Activated CD8-positive, alpha-beta memory T cell treated with anti-CD3 and anti-CD28 coated beads for 4 hours (primary cell): ENCODE data around the gene PSMC2.
"Not testable (repeated sequence)": the region's sequence is repeated elsewhere in the genome, so short reads cannot be mapped to it uniquely, and the experiment has no call there.

ENCODE experiments used
- DNase-seq, 2 donors: peaks; one replicate each; pipeline ENCODE4 v3.0.0-alpha.2; 2020; ENCODE audit warnings: low read depth in 2 of 2

The PSMC2 gene

GRCh38 chr7:103379270-103379975, 32.0 kb downstream of the PSMC2 start:
- DNase-seq = no peak

- DNase-seq = no peak
Observed at GRCh38 chr7:103380395-103381191, 33.1 kb downstream of the PSMC2 start.

- no peak for DNase-seq
Observed at GRCh38 chr7:103381280-103382031, 34.0 kb downstream of the PSMC2 start.

- no peak for DNase-seq
Observed at GRCh38 chr7:103382032-103382402, 34.6 kb downstream of the PSMC2 start.

GRCh38 chr7:103387242-103387641, 39.8 kb downstream of the PSMC2 start:
- no peak for DNase-seq

GRCh38 chr7:103388469-103389140, 41.2 kb downstream of the PSMC2 start:
- DNase-seq = no peak

DNA sequence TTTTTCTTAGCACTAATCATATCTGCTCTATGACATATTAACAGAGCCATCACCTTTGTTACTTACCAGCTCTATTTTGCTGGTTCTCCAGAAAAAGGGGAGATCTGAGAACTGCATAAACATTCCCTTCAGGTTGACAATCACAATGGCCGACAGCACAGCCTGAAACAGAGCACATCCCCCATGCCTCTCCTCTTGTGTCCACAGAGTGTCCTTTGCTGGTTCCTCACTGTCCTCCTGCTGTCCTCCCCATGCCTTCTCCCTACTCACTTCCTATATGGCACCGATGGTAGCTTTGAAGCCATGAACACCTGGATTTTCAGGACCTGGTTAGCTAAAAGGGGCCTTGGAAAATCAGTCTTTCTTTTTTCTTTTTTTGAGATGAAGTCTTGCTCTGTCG, 41.8 kb downstream of the PSMC2 start:
- no peak for DNase-seq

DNA sequence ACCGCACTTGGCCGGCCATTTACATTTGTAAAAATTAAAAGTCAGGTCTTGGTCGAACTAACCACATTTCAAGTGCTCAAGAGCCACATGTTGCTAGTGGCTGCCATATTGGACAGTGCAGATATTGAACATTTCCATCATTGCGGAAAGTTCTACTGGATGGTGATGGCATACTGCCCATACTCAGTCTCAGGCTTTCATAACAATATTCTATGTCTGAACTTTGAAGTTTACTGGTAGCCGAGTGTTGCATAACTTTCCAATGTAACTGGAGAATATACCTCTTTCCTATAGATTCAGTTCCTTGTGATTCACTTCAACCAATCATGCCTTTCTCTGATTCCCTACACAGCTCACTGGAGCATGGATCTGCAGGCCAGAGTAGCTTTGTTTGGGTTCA, 43.7 kb downstream of the PSMC2 start:
- DNase-seq = no peak

DNA sequence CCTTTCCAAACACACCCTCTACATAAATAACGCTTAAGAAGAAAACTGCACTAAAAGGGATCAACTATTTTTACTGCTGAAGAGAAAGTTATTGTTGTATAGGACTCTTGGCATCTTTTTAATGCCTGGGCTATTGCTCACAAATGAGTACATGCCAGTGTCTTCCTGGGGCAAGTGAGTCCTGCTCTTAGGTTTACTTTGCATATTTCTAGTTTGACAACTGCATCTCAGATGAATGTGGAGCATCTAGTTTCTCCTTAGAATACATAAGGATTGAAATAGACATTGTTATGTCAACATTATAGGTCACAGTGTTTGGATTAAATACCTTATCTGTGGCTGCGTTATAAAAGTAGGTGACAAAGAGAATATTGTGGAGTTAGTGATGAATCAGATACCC, 44.5 kb downstream of the PSMC2 start:
- DNase-seq = no peak

- no peak for DNase-seq
Observed at GRCh38 chr7:103394566-103394965, 47.1 kb downstream of the PSMC2 start.

- no peak for DNase-seq
Observed at GRCh38 chr7:103395071-103395470, 47.6 kb downstream of the PSMC2 start.

DNA sequence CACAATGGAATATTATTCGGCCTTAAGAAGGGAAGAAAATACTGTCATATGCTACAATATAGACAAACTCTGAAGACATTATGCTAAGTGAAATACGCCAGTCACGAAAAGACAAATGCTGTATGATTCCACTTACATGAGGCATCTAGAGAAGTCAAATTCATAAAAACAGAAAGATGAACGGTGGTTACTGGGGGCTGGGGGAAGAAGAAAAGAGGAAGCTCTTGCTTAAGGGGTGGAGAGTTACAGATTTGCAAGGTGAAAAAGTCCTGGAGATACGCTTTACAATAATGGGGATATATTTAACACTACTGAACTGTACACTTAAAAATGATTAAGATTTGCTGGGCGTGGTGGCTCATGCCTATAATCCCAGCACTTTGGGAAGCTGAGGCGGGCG, 49.0 kb downstream of the PSMC2 start:
- DNase-seq = no peak

DNA sequence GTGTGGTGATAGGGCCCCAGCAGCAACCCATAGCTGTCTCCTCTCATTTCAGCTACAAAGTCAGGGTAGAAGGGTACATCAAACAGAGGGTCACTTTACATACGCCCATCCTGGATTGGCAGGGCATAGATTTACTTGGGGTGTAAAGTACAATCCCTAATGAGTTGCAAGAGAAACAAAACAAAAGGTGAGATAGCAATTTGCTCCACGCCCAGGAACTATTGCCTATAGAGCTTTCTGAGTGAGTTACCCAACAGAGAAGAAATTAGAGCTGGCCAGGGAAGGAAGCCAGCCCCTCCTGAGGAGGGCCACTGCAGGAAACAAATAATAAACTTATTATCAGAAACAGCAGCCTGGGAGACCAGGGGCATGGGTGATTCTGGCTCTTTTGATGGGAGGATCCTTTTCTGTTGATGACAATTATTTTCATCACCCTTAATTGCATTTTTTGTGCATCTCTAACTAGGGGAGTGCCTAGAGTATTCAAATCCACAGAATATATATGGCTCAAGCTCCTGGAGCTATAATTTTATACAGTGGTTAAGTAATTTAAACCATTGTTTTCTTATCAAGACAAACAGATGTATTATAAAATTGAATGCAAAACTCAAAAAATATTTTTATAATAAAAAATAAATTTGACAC, 51.2 kb downstream of the PSMC2 start:
- DNase-seq = no peak

DNA sequence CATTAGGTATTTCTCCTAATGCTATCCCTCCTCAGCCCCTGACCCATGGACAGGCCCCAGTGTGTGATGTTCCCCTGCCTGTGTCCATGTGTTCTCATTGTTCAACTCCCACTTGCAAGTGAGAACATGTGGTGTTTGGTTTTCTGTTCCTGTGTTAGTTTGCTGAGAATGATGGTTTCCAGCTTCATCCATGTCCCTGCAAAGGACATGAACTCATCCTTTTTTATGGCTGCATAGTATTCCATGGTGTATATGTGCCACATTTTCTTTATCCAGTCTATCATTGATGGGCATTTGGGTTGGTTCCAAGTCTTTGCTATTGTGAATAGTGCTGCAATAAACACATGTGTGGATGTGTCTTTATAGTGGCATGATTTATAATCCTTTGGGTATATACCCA, 52.2 kb downstream of the PSMC2 start:
- DNase-seq = not testable (repeated sequence)

- DNase-seq = not testable (repeated sequence)
Observed at GRCh38 chr7:103405789-103406613, 58.6 kb downstream of the PSMC2 start.

DNA sequence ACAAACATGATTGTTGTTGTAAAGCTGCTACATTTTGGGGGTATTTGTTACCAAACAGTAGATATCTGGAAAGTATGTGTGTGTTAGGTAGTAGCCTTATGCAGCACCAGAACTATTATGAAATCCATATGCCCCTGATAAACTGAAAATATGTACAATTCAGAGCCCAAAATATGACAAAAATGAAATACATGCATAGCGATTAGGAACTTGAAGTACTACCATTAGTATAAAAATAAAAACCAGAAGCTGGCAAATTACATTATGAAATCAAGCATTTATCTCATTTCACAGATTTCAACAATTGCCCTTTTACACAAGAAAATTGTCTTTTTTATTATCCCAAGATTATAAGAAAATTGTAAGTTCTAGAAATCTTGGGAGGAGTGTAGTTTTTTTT, 64.7 kb downstream of the PSMC2 start:
- DNase-seq = no peak

DNA sequence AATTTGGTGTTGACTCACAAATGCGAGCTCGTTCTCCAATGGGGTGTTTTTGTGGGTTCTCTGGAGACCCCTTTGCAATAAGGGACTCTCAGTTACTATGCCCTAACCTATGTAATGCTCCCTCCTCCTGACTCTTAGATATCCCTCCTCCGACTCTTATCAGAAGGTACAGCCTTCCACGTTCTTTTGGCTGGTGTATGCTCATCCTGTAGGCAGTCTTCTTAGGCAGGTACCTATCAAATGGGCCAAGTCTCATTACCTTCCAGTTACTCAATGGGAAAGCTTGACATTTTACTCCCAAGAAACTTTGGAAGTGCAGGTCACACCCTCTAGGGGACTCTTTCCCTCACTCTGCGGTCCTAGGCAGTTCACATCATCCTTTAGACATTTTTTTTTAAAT, 66.0 kb downstream of the PSMC2 start:
- no peak for DNase-seq

DNA sequence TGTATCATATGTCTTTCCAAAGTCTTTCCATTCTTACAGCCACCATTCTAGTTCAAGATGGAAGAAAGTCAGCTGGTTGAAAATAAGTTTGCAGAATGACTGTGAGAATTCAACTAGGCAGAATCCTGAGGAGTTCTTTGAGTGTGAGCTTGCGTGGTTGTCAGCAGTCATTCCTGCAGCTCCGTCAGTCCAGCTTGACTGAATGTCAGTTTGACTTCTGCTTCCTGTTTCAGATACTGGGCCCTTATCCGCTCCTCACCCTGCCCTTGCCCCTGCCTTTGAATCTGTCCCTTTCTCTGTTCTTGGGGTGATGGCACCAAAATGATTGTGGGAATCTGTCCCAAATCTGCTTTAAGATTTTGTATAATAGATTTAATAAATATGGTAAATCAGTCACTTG, 70.8 kb downstream of the PSMC2 start:
- no peak for DNase-seq
